Mucosa of descending colon (tissue), 3 donors: ENCODE results near the gene CTNNAL1. TPM values are rescaled to one million over a fixed set of nuclear protein-coding genes. Genes with fewer than 3 reads are reported as not detected.

Experiments used
- ATAC-seq: fragments of 200-7000 bp; cut with Tn5 transposase; one replicate; pipeline ENCODE4 v1.9.1; 2020; ENCODE audit warnings: mild to moderate bottlenecking, moderate library complexity
- DNase-seq, 3 donors: peaks; one replicate each; pipeline ENCODE4 v3.0.0-alpha.2; 2020
- H3K36me3 ChIP-seq: fragments of 200-600 bp; one replicate; pipeline ENCODE4 v1.8.0; 2021; ENCODE audit warnings: low read depth, mild to moderate bottlenecking
- H3K4me1 ChIP-seq: fragments of 200-600 bp; one replicate; pipeline ENCODE4 v1.8.0; 2021; ENCODE audit warnings: low read depth, mild to moderate bottlenecking
- H3K4me3 ChIP-seq: fragments of 200-600 bp; one replicate; pipeline ENCODE4 v1.8.0; 2021; ENCODE audit warnings: mild to moderate bottlenecking
- H3K9me3 ChIP-seq: fragments of 200-600 bp; one replicate; pipeline ENCODE4 v1.8.0; 2021; ENCODE audit warnings: mild to moderate bottlenecking
- intact Hi-C, 2 donors: fragments of 100-400 bp; cut with DNase I in 1 of 2; cut with micrococcal nuclease in 1 of 2; formaldehyde crosslinking; loops; one replicate each; pipeline versions ENCODE4 v1.11.0 to v1.11.1; 2022; cut with DNase I, micrococcal nuclease
- total RNA-seq, 3 donors: library from RNA; stranded (reverse); fragmentation: NEBNext Ultra II Directional in 2 of 3; extraction: Animal tissue kit (Norgen Biotek cat#: 25700) in 2 of 3; gene quantifications; one replicate each; pipeline versions ENCODE4 v1.2.1 to v1.2.4, GENCODE V29; 2021 to 2023
- TF ChIP-seq, protein P1 (sequence below): fragments of 200-600 bp; IDR thresholded peaks from one replicate; pipeline ENCODE4 v1.8.0; 2022; ENCODE audit warnings: antibody characterized with exemption, mild to moderate bottlenecking
- donor health status: DM: no; HTN: no; CAD: no; lungs with moderate emphysema.
- donor health status: DM: no; HTN: no; CAD: no.
- donor health status: DM: no; HTN: yes; CAD: no.

CTNNAL1 gene
- total RNA-seq, 3 donors from 2014 or later, result 8.3 to 21.9 (median 15.6) TPM

DNA sequence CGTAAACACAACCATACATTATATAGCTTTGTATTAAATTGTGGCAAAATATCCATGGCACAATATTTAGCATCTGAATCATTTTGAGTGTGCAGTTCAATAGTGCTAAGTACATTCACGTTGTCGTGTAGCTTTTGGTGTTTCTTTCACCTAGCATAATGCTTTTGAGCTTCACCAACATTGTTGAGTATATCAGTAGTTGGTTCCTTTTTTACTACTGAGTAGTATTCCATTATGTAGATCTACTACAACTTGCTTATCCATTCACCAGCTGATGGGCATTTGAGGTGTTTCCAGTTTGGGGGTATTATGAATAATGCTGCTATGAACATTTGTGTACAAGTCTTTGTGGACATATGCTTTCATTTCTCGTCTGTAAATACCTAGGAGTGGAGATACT, 27.3 kb upstream of the CTNNAL1 start:
- Histone ChIP-seq H3K36me3 (no peaks in the 10 kb centered on the region), H3K4me1 (no peaks in the 10 kb centered on the region), H3K9me3 (no peaks in the 10 kb centered on the region), H3K4me3 (no peak overlapping the region)
- no peak for ATAC-seq
- TF ChIP-seq, protein P1, sequence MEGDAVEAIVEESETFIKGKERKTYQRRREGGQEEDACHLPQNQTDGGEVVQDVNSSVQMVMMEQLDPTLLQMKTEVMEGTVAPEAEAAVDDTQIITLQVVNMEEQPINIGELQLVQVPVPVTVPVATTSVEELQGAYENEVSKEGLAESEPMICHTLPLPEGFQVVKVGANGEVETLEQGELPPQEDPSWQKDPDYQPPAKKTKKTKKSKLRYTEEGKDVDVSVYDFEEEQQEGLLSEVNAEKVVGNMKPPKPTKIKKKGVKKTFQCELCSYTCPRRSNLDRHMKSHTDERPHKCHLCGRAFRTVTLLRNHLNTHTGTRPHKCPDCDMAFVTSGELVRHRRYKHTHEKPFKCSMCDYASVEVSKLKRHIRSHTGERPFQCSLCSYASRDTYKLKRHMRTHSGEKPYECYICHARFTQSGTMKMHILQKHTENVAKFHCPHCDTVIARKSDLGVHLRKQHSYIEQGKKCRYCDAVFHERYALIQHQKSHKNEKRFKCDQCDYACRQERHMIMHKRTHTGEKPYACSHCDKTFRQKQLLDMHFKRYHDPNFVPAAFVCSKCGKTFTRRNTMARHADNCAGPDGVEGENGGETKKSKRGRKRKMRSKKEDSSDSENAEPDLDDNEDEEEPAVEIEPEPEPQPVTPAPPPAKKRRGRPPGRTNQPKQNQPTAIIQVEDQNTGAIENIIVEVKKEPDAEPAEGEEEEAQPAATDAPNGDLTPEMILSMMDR, result no peak
- intact Hi-C loops, result no loop called here
- no peak for DNase-seq

DNA sequence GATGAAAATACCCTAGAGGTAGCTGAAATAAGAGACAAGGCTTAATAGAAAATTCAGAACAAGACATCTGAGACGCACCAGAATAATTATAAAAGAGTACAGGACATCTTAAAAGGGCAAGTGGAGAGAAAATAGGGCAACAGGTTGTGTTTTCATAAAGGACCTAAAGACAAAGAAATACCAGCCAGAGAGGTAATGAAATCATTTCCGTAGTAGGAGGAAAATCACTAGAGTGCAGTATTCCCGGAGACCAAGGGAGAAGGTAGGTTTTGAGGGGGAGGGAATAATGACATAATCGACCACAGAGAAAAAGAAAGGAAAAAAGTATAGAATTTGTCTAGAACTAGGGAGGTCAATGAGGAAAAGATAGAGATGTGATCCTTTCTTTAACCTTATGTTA, 26.2 kb upstream of the CTNNAL1 start:
- no peaks in the 10 kb centered on the region for H3K4me1 ChIP-seq
- no peak overlapping the region for H3K4me3 ChIP-seq
- H3K9me3 ChIP-seq, result no peaks in the 10 kb centered on the region
- TF ChIP-seq, protein P1, result no peak
- DNase-seq (no peak), ATAC-seq (no peak)
- intact Hi-C loops, result no loop called here
- no peaks in the 10 kb centered on the region for H3K36me3 ChIP-seq

DNA sequence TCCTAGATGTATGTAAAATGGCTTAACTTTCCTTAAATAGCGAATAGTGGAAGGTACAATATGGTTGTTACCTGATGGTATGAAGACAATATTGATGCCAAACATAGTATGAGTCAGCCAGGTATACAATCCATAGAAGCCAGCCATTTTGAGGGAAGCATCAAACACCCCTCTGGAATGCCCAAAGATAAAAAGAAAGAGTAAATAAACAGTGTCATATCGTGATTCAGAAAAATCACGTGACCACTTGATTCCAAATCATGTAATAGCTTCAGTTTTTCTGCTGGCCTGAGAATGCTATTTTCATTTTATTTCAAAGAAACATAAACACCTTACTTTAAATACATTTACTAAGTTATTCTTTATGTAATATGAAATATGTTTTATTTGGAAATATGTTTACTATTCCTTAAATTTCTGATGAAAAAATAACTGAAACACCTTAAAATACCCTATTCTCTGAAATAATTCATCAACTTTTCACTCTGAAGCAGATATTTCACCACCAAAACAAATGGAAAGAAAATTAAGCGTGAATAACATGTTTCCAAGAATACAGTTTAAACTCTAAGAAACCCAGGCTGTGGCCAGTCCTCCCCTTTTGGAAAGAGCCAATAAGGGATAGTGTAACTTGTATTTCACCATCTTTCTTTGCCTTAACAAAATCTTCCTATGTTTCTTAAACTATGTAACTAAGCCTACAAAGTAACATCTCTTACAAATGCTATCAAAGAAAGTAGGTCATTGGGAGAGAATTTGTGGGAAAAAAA, 24.8 kb upstream of the CTNNAL1 start:
- ATAC-seq (no peak), DNase-seq (no peak)
- no peaks in the 10 kb centered on the region for H3K9me3 ChIP-seq
- H3K4me1 ChIP-seq, result no peaks in the 10 kb centered on the region
- no peaks in the 10 kb centered on the region for H3K36me3 ChIP-seq
- TF ChIP-seq, protein P1, result no peak
- no peak overlapping the region for H3K4me3 ChIP-seq
- intact Hi-C loops, result no loop called here

DNA sequence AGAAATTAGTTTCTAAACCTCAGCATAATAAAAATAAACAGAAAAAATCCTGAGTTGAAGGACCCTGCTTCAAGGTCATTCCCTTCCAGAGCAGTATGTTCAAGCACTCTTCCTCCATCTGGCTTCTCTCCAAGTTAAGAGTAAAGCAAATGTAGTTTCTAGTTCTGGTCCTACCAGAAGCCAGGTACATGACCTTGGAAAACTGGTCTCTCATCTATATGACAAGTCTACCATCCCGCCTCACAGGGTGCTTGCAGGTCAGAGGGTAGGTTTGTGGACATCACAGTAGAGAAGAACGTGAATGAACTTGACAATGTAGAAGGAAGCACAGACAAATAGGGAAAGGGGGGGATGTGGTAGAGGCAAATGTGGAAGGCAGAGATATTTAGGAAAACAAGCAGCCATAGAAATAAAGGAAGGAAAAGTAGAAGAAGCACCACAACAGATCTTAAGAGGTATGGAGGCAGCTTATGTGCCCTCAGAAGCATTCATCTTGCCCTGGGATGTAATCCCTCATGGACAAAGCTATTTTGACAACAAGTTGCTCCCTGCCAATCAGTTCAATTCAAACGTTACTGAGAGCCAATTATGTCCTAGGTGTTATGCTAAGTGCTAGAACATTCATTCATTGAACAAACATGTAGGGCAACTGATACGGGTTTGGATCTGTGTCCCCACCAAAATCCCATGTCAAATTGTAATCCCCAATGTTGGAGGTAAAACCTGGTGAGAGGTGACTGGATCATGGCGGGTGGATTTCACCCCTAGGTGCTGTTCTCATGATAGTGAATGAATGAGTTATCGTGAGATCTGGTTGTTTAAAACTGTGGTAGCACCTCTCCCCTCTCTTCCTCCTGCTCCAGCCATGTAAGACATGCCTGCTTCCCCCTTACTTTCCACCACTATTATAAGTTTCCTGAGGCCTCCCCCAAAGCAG, 23.7 kb upstream of the CTNNAL1 start:
- Histone ChIP-seq H3K4me3 (no peak overlapping the region), H3K9me3 (no peaks in the 10 kb centered on the region), H3K4me1 (no peaks in the 10 kb centered on the region), H3K36me3 (no peaks in the 10 kb centered on the region)
- ATAC-seq (no peak), DNase-seq (no peak)
- intact Hi-C loops, result no loop called here
- TF ChIP-seq, protein P1, result no peak

DNA sequence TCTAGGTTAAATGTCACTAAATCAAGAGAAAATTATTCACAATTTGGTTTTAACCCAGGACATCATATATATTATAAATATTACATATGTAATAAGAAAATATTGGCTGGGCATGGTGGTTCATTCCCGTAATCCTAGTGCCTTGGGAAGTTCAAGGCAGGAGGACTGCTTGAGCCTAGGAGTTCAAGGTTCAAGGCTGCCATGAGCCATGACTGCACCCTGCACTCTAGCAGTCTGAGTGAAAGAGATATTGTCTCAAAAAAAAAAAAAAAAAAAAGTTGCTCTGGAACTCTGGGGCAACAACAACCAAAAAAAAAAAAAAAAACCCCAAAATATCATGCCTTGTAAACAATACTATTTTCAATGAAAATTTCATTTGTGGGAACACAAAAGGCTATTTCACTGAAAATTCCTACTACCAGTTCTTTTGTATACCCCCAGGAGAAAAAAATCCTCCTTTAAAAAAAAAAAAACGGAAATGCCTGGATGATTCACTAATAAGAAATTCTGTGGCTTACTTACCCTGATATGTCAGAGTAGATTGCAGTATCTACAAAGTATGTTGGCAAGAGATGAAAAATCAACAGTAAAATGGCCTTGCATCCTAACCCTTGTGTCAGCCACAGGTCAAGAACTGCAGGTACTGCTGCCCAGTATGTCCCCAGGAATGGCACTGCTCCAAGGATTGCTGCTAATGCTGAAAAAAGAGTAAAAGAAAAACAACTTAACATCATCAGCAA, 22.6 kb upstream of the CTNNAL1 start:
- no peaks in the 10 kb centered on the region for H3K4me1 ChIP-seq
- no peak for ATAC-seq
- no peaks in the 10 kb centered on the region for H3K36me3 ChIP-seq
- H3K4me3 ChIP-seq, result no peak overlapping the region
- no peak for DNase-seq
- intact Hi-C loops, result no loop called here
- TF ChIP-seq, protein P1, result no peak
- H3K9me3 ChIP-seq, result no peaks in the 10 kb centered on the region
